ENCODE measurements around the gene FBXL15.
A peak's percentile ranks its signal among the peaks of the same experiment; 100 is the strongest.

The FBXL15 gene

GRCh38 chr10:102431452-102432124 is 11.0 kb downstream of the FBXL15 start:
- ChIA-PET CTCF (interaction anchor here (0.8 to 7.8 kb wide), 9 partner anchors 9 to 202 kb away, joined by 3 to 85 read pairs (median 4); partner anchors contain the start of genes FBXL15 and SUFU), POLR2A (interaction anchor here (1.1 kb wide), 1 partner anchor 10 kb away, joined by 4 read pairs; no protein-coding TSS in a partner anchor)
- TF ChIP-seq CTCF (IDR thresholded peaks at IDR 0.05; ENCODE audit: control extremely low read depth, extremely low read depth, low read depth, missing control alignments): no peak
- no peak for DNase-seq (ENCODE audit: extremely low spot score)

GRCh38 chr10:102432162-102432950 is 11.7 kb downstream of the FBXL15 start, which contains the start of gene CUEDC2:
CUEDC2 (minus strand) TSS chr10:102432574; CDS start chr10:102425188, 7,386 bp downstream.
- POLR2A ChIA-PET: interaction anchor here (1.1 to 1.3 kb wide), 2 partner anchors 11 to 29 kb away, joined by 4 to 6 read pairs; no protein-coding TSS in a partner anchor
- CTCF ChIA-PET: interaction anchor here (0.8 to 7.8 kb wide), 14 partner anchors 10 to 263 kb away, joined by 3 to 85 read pairs (median 3); partner anchors contain the start of genes FBXL15 and SUFU
- peak; percentile 94 for DNase-seq (ENCODE audit: extremely low spot score)
- TF ChIP-seq CTCF (IDR thresholded peaks at IDR 0.05; ENCODE audit: control extremely low read depth, extremely low read depth, low read depth, missing control alignments): no peak

GRCh38 chr10:102433619-102434046 is 13.0 kb downstream of the FBXL15 start:
- POLR2A ChIA-PET: interaction anchor here (0.8 kb wide), 1 partner anchor 17 kb away, joined by 5 read pairs; no protein-coding TSS in a partner anchor
- CTCF ChIA-PET: interaction anchor here (0.8 to 7.8 kb wide), 9 partner anchors 9 to 213 kb away, joined by 3 to 85 read pairs (median 4); partner anchors contain the start of genes C10orf95 and FBXL15
- no peak for DNase-seq (ENCODE audit: extremely low spot score)
- no peak for TF ChIP-seq CTCF (IDR thresholded peaks at IDR 0.05; ENCODE audit: control extremely low read depth, extremely low read depth, low read depth, missing control alignments)

- DNase-seq (ENCODE audit: extremely low spot score): no peak
- POLR2A ChIA-PET: interaction anchor here (0.8 to 1.2 kb wide), 3 partner anchors 16 to 41 kb away, joined by 3 to 5 read pairs (median 5); partner anchors contain the start of gene C10orf95
- no peak for TF ChIP-seq CTCF (IDR thresholded peaks at IDR 0.05; ENCODE audit: control extremely low read depth, extremely low read depth, low read depth, missing control alignments)
- CTCF ChIA-PET: interaction anchor here (1.0 to 7.8 kb wide), 10 partner anchors 9 to 204 kb away, joined by 3 to 85 read pairs (median 6); partner anchors contain the start of genes C10orf95 and FBXL15
Observed at GRCh38 chr10:102434394-102435132, 13.9 kb downstream of the FBXL15 start.

GRCh38 chr10:102435133-102435497 is 14.5 kb downstream of the FBXL15 start:
- no peak for DNase-seq (ENCODE audit: extremely low spot score)
- no peak for TF ChIP-seq CTCF (IDR thresholded peaks at IDR 0.05; ENCODE audit: control extremely low read depth, extremely low read depth, low read depth, missing control alignments)
- CTCF ChIA-PET: interaction anchor here (1.0 to 7.8 kb wide), 8 partner anchors 9 to 205 kb away, joined by 3 to 85 read pairs (median 6); partner anchors contain the start of genes C10orf95 and FBXL15
- POLR2A ChIA-PET: interaction anchor here (0.8 to 1.2 kb wide), 2 partner anchors 16 to 42 kb away, joined by 3 to 5 read pairs; partner anchors contain the start of gene C10orf95
